ENCODE data around the gene TFAP2A. TPM values are rescaled to one million over a fixed set of nuclear protein-coding genes. Genes with fewer than 3 reads are reported as not detected.

Gene TFAP2A
- total and polyA plus RNA-seq, 2 donors (not counting 1 experiment from before 2014, with no cell fraction given): 0.03 TPM; not detected in 1

DNA sequence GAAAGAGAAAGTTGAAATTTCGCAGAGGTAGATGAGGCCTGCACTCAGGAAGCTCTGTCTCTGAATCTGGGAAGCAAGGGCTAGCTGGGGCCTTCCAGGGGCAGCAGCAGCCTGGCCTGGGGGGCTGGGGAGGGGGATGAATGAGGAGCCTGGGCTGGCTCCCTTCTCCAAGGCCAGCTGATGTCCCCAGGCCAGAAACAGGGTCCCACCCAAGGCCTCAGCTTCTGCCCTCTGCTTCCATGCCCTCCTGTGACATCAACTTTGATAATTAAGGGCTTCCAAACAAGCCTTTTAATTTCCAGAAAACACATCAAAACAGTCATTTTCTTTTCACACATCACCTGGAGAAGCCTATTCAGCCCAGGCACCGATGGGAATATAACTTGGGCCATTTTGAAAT lies 15.4 kb downstream of the TFAP2A start:
- Histone ChIP-seq H3K4me1 (ENCODE audit: control insufficient read depth, extremely low read depth, insufficient read depth, low read length) (peaks cover 8% of the 10 kb centered on the region), H3K36me3 (ENCODE audit: control insufficient read depth, insufficient read depth, low read length) (no peaks in the 10 kb centered on the region), H3K4me2 (ENCODE audit: extremely low read depth, insufficient read depth, low read length) (no peak overlapping the region), H4K20me1 (ENCODE audit: control insufficient read depth, extremely low read depth, insufficient read depth, low read length) (no peaks in the 10 kb centered on the region), H3K27me3 (ENCODE audit: control insufficient read depth, insufficient read depth, low read length) (peaks cover 3% of the 10 kb centered on the region), H3K79me2 (ENCODE audit: control insufficient read depth, insufficient read depth, low read length) (no peaks in the 10 kb centered on the region), H2AFZ (ENCODE audit: low read length) (no peak overlapping the region), H3K4me3 (replicated peaks in 1 of 4; ENCODE audit: control extremely low read depth in 1 of 4, insufficient read depth in 1 of 4, low read depth in 3 of 4, low read length in 4 of 4) (no peak overlapping the region), H3K9ac (ENCODE audit: insufficient read depth, low read length) (no peak overlapping the region), H3K27ac (ENCODE audit: insufficient read depth, low read length) (no peak overlapping the region), H3K9me3 (ENCODE audit: control insufficient read depth, insufficient read depth, low read depth, low read length) (no peaks in the 10 kb centered on the region)
- no peak for DNase-seq (ENCODE audit: low read depth in 2 of 2)
- TF ChIP-seq EZH2 (IDR thresholded peaks at IDR 0.05; ENCODE audit: low read length, missing control alignments) (no peak), CTCF (conservative IDR thresholded peaks at IDR 0.05 in 1 of 2, IDR thresholded peaks at IDR 0.05 in 1 of 2; ENCODE audit: low read depth in 1 of 2, low read length in 2 of 2) (no peak)

- Histone ChIP-seq H4K20me1 (ENCODE audit: control insufficient read depth, extremely low read depth, insufficient read depth, low read length) (no peaks in the 10 kb centered on the region), H3K9me3 (ENCODE audit: control insufficient read depth, insufficient read depth, low read depth, low read length) (no peaks in the 10 kb centered on the region), H3K9ac (ENCODE audit: insufficient read depth, low read length) (no peak overlapping the region), H3K4me1 (ENCODE audit: control insufficient read depth, extremely low read depth, insufficient read depth, low read length) (peaks cover 5% of the 10 kb centered on the region), H3K27me3 (ENCODE audit: control insufficient read depth, insufficient read depth, low read length) (peaks cover 5% of the 10 kb centered on the region), H3K27ac (ENCODE audit: insufficient read depth, low read length) (no peak overlapping the region), H2AFZ (ENCODE audit: low read length) (no peak overlapping the region), H3K36me3 (ENCODE audit: control insufficient read depth, insufficient read depth, low read length) (no peaks in the 10 kb centered on the region), H3K4me3 (replicated peaks in 1 of 4; ENCODE audit: control extremely low read depth in 1 of 4, insufficient read depth in 1 of 4, low read depth in 3 of 4, low read length in 4 of 4) (no peak overlapping the region), H3K79me2 (ENCODE audit: control insufficient read depth, insufficient read depth, low read length) (no peaks in the 10 kb centered on the region), H3K4me2 (ENCODE audit: extremely low read depth, insufficient read depth, low read length) (no peak overlapping the region)
- no peak for TF ChIP-seq CTCF (conservative IDR thresholded peaks at IDR 0.05 in 1 of 2, IDR thresholded peaks at IDR 0.05 in 1 of 2; ENCODE audit: low read depth in 1 of 2, low read length in 2 of 2)
- no peak for TF ChIP-seq EZH2 (IDR thresholded peaks at IDR 0.05; ENCODE audit: low read length, missing control alignments)
- no peak for DNase-seq (ENCODE audit: low read depth in 2 of 2)
These were observed 16.2 kb downstream of the TFAP2A start for GRCh38 chr6:10398446-10399218.

DNA sequence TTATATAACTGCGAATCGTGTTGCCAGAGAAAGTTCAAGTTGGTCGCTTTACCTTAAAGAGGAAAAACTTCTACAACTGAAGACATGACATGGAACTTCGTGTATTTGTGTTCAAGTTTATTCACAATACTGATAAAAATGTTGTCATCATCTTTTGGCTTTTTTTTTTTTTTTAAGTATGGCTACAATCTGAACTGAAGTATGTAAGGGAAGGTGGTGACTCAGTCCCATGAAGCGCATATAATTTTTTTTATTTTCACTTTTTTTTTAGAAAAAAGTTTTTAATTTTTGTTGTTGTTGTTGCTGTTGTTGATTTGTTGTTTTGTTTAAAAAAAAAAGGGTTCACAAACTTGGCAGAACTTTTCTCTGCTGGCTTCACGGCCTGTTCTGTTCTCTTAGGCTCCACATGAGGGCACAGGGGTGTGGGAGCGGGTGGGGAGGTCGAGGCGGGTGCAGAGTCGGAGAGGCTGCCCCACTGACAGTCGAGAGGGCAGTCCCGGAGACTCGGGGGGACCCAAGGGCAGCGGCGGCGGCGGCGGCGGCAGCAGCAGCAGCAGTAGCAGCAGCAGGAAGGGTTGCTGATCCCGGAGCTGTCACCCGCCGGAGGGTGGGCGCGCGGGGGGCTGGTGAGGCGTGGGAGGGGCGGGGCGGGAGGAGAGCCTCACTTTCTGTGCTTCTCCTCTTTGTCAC lies 17.0 kb downstream of the TFAP2A start:
- H3K27me3 ChIP-seq (ENCODE audit: control insufficient read depth, insufficient read depth, low read length): peaks cover 7% of the 10 kb centered on the region
- no peaks in the 10 kb centered on the region for H3K9me3 ChIP-seq (ENCODE audit: control insufficient read depth, insufficient read depth, low read depth, low read length)
- H3K36me3 ChIP-seq (ENCODE audit: control insufficient read depth, insufficient read depth, low read length): no peaks in the 10 kb centered on the region

More for the DNA sequence above, 17.0 kb downstream of the TFAP2A start:
- Histone ChIP-seq H3K79me2 (ENCODE audit: control insufficient read depth, insufficient read depth, low read length) (no peaks in the 10 kb centered on the region), H3K4me2 (ENCODE audit: extremely low read depth, insufficient read depth, low read length) (no peak overlapping the region), H3K4me1 (ENCODE audit: control insufficient read depth, extremely low read depth, insufficient read depth, low read length) (no peaks in the 10 kb centered on the region), H2AFZ (ENCODE audit: low read length) (no peak overlapping the region), H4K20me1 (ENCODE audit: control insufficient read depth, extremely low read depth, insufficient read depth, low read length) (no peaks in the 10 kb centered on the region), H3K27ac (ENCODE audit: insufficient read depth, low read length) (no peak overlapping the region), H3K9ac (ENCODE audit: insufficient read depth, low read length) (no peak overlapping the region), H3K4me3 (replicated peaks in 1 of 4; ENCODE audit: control extremely low read depth in 1 of 4, insufficient read depth in 1 of 4, low read depth in 3 of 4, low read length in 4 of 4) (no peak overlapping the region)
- TF ChIP-seq CTCF (conservative IDR thresholded peaks at IDR 0.05 in 1 of 2, IDR thresholded peaks at IDR 0.05 in 1 of 2; ENCODE audit: low read depth in 1 of 2, low read length in 2 of 2) (no peak), EZH2 (IDR thresholded peaks at IDR 0.05; ENCODE audit: low read length, missing control alignments) (no peak)
- DNase-seq (ENCODE audit: low read depth in 2 of 2): no peak

Data from fibroblast of lung (primary cell).